ENCODE data around the gene LST1. TPM values are rescaled to one million over a fixed set of nuclear protein-coding genes. Genes with fewer than 3 reads are reported as not detected.

The LST1 gene
- total RNA-seq, 1 experiment from 2014 or later = 0.69 TPM

GRCh38 chr6:31630177-31630934, 44.3 kb downstream of the LST1 start:
- Histone ChIP-seq H2AFZ (ENCODE audit: low read depth, low read length, poor library complexity, severe bottlenecking) (no peak overlapping the region), H3K27ac (ENCODE audit: low read depth, low read length) (no peak overlapping the region), H3K9ac (ENCODE audit: low read length) (no peak overlapping the region), H3K4me3 (replicated peaks in 1 of 2; ENCODE audit: low read depth in 1 of 2, low read length in 2 of 2) (no peak overlapping the region), H3K4me2 (ENCODE audit: low read length) (no peak overlapping the region), H3K9me2 (ENCODE audit: insufficient read depth) (no peaks in the 10 kb centered on the region), H3K79me2 (ENCODE audit: insufficient read depth, low read length) (peaks cover 81% of the 10 kb centered on the region), H4K20me1 (ENCODE audit: insufficient read depth) (no peaks in the 10 kb centered on the region), H3K9me3 (ENCODE audit: control insufficient read depth in 1 of 2, insufficient read depth in 1 of 2, low read depth in 1 of 2, low read length in 2 of 2) (no peaks in the 10 kb centered on the region), H3K27me3 (ENCODE audit: insufficient read depth, low read length) (no peaks in the 10 kb centered on the region), H3K36me3 (ENCODE audit: control insufficient read depth in 1 of 2, insufficient read depth in 2 of 2, low read length in 2 of 2) (peaks cover 64 to 95% of the 10 kb centered on the region in 2 experiments), H3K4me1 (ENCODE audit: control insufficient read depth in 1 of 2, insufficient read depth in 2 of 2, low read length in 2 of 2) (no peaks in the 10 kb centered on the region)
- ATAC-seq = no peak
- intact Hi-C loops (cut with micrococcal nuclease) = no loop called here
- CTCF ChIA-PET = no interaction called here
- POLR2A ChIA-PET = no interaction called here
- RAD21 ChIA-PET (ENCODE audit: low non-redundant PET in 1 of 2, low total read pairs in 2 of 2, uncharacterized antibody in 2 of 2, unreplicated experiment in 2 of 2) = no interaction called here
- TF ChIP-seq POLR2AphosphoS5 (IDR thresholded peaks at IDR 0.05; ENCODE audit: low read depth, low read length) (0 out of 2 replicates have a peak, but pooled peaks have one; percentile 10), SIN3A (IDR thresholded peaks at IDR 0.05; ENCODE audit: low read depth) (no peak), EZH2phosphoT487 (IDR thresholded peaks at IDR 0.05; ENCODE audit: borderline replicate concordance) (no peak), TCF7L2 (IDR thresholded peaks at IDR 0.05; ENCODE audit: borderline replicate concordance, extremely low read depth, insufficient read depth, insufficient read length) (no peak)
- DNase-seq (ENCODE audit: low read depth, low spot score) = no peak
- BruUV-seq (replicated peaks) = no TSS peak

DNA sequence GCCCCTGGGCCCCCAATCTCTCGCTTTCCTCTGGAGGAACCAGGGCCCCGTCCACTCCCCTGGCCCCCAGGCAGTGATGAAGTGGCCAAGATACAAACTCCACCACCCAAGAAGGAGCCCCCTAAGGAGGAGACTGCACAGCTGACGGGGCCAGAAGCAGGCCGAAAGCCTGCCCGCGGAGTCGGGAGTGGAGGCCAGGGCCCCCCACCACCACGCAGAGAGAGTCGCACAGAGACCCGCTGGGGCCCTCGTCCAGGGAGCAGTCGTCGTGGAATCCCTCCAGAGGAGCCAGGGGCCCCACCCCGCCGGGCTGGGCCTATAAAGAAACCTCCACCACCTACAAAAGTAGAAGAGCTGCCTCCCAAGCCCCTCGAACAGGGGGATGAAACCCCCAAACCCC, 45.1 kb downstream of the LST1 start:
- Histone ChIP-seq H3K27ac (ENCODE audit: low read depth, low read length) (no peak overlapping the region), H3K4me2 (ENCODE audit: low read length) (no peak overlapping the region), H2AFZ (ENCODE audit: low read depth, low read length, poor library complexity, severe bottlenecking) (no peak overlapping the region), H3K36me3 (ENCODE audit: control insufficient read depth in 1 of 2, insufficient read depth in 2 of 2, low read length in 2 of 2) (peaks cover 63 to 95% of the 10 kb centered on the region in 2 experiments), H3K4me1 (ENCODE audit: control insufficient read depth in 1 of 2, insufficient read depth in 2 of 2, low read length in 2 of 2) (no peaks in the 10 kb centered on the region), H3K9ac (ENCODE audit: low read length) (no peak overlapping the region), H3K27me3 (ENCODE audit: insufficient read depth, low read length) (no peaks in the 10 kb centered on the region), H3K9me2 (ENCODE audit: insufficient read depth) (no peaks in the 10 kb centered on the region), H4K20me1 (ENCODE audit: insufficient read depth) (no peaks in the 10 kb centered on the region), H3K9me3 (ENCODE audit: control insufficient read depth in 1 of 2, insufficient read depth in 1 of 2, low read depth in 1 of 2, low read length in 2 of 2) (no peaks in the 10 kb centered on the region), H3K4me3 (replicated peaks in 1 of 2; ENCODE audit: low read depth in 1 of 2, low read length in 2 of 2) (no peak overlapping the region), H3K79me2 (ENCODE audit: insufficient read depth, low read length) (peaks cover 72% of the 10 kb centered on the region)
- ATAC-seq (no peak), DNase-seq (ENCODE audit: low read depth, low spot score) (no peak)
- intact Hi-C loops (cut with micrococcal nuclease) = no loop called here
- CTCF ChIA-PET = no interaction called here
- POLR2A ChIA-PET = no interaction called here
- RAD21 ChIA-PET (ENCODE audit: low non-redundant PET in 1 of 2, low total read pairs in 2 of 2, uncharacterized antibody in 2 of 2, unreplicated experiment in 2 of 2) = no interaction called here
- TSS peak; percentile 6 for BruUV-seq (replicated peaks)
- TF ChIP-seq ATF3 (IDR thresholded peaks at IDR 0.05) (no peak), POLR2AphosphoS5 (IDR thresholded peaks at IDR 0.05; ENCODE audit: low read depth, low read length) (no peak), TCF7L2 (IDR thresholded peaks at IDR 0.05; ENCODE audit: borderline replicate concordance, extremely low read depth, insufficient read depth, insufficient read length) (no peak), EZH2 (IDR thresholded peaks at IDR 0.05) (no peak), FOSL1 (IDR thresholded peaks at IDR 0.05; ENCODE audit: low read depth) (no peak), CTCF (IDR thresholded peaks at IDR 0.05 in 2 of 3, conservative IDR thresholded peaks at IDR 0.05 in 1 of 3; ENCODE audit: borderline replicate concordance in 1 of 3, insufficient read depth in 1 of 3, low read depth in 2 of 3, low read length in 2 of 3) (no peak), JUND (IDR thresholded peaks at IDR 0.05) (no peak), ELF1 (IDR thresholded peaks at IDR 0.05; ENCODE audit: borderline replicate concordance, low read depth) (no peak), ZBTB33 (IDR thresholded peaks at IDR 0.05; ENCODE audit: extremely low read depth, insufficient replicate concordance, low read length) (no peak)

Data from HCT116 (cell line).